Renal pelvis (tissue), 4 donors: Measurements from ENCODE around the gene BNIP5. TPM values are rescaled to one million over a fixed set of nuclear protein-coding genes. Genes with fewer than 3 reads are reported as not detected.
"Not testable (repeated sequence)": the region's sequence is repeated elsewhere in the genome, so short reads cannot be mapped to it uniquely, and the experiment has no call there.

Experiments used
- DNase-seq: peaks from one replicate; pipeline ENCODE4 v3.0.0-alpha.2; 2013
- polyA plus RNA-seq, 3 donors: library from polyadenylated mRNA; unstranded; fragments of 120-200 nt; gene quantifications; one replicate each; pipeline ENCODE4 v1.2.1, GENCODE V29; 2013; ENCODE audit not compliant: insufficient read length in 3 of 3

Gene BNIP5
- polyA plus RNA-seq, 3 donors = 0.16 to 0.20 (median 0.19) TPM

- DNase-seq = no peak
Observed at GRCh38 chr6:36368421-36368820, 31.7 kb upstream of the BNIP5 start.

- no peak for DNase-seq
Observed at GRCh38 chr6:36367743-36368142, 31.1 kb upstream of the BNIP5 start.

GRCh38 chr6:36364669-36365479, 28.2 kb upstream of the BNIP5 start:
- no peak for DNase-seq

- not testable (repeated sequence) for DNase-seq
Observed at GRCh38 chr6:36364061-36364635, 27.5 kb upstream of the BNIP5 start.

GRCh38 chr6:36363371-36363752, 26.7 kb upstream of the BNIP5 start:
- DNase-seq = not testable (repeated sequence)

GRCh38 chr6:36362551-36363370, 26.1 kb upstream of the BNIP5 start:
- DNase-seq = no peak

GRCh38 chr6:36361071-36361470, 24.4 kb upstream of the BNIP5 start:
- DNase-seq = no peak

- DNase-seq = peak; percentile 84
Observed at GRCh38 chr6:36360241-36361054, 23.8 kb upstream of the BNIP5 start.

GRCh38 chr6:36358226-36358915, 21.7 kb upstream of the BNIP5 start:
- DNase-seq = no peak

- no peak for DNase-seq
Observed at GRCh38 chr6:36357872-36358225, 21.2 kb upstream of the BNIP5 start.

- no peak for DNase-seq
Observed at GRCh38 chr6:36355819-36356218, 19.1 kb upstream of the BNIP5 start.

- no peak for DNase-seq
Observed at GRCh38 chr6:36353411-36353915, 16.8 kb upstream of the BNIP5 start.

GRCh38 chr6:36352477-36353157, 15.9 kb upstream of the BNIP5 start:
- DNase-seq = no peak

- DNase-seq = no peak
Observed at GRCh38 chr6:36350681-36351571, 14.2 kb upstream of the BNIP5 start.

GRCh38 chr6:36350082-36350481, 13.4 kb upstream of the BNIP5 start:
- no peak for DNase-seq

GRCh38 chr6:36349240-36349639, 12.6 kb upstream of the BNIP5 start:
- no peak for DNase-seq

- DNase-seq = no peak
Observed at GRCh38 chr6:36347621-36348020, 10.9 kb upstream of the BNIP5 start.

- DNase-seq = no peak
Observed at GRCh38 chr6:36346486-36347273, 10.0 kb upstream of the BNIP5 start.
